KOPT-K1 (cell line): ENCODE data around the gene STRN4.

Experiments
- H3K27ac ChIP-seq: fragments of 200-600 bp; sonication (generic); 2 replicates; pipeline ENCODE4 v1.5.1; 2016; ENCODE audit warnings: antibody characterized with exemption, mild to moderate bottlenecking, low read depth, low read length; ENCODE audit not compliant: poor library complexity, severe bottlenecking
- H3K36me3 ChIP-seq: fragments of 200-600 bp; sonication (generic); 2 replicates; pipeline ENCODE4 v1.5.1; 2017; ENCODE audit warnings: antibody characterized with exemption, mild to moderate bottlenecking, low read length, moderate library complexity; ENCODE audit not compliant: insufficient read depth
- H3K9me3 ChIP-seq: fragments of 200-600 bp; sonication (generic); 2 replicates; pipeline ENCODE4 v1.5.1; 2017; ENCODE audit warnings: antibody characterized with exemption, low read length, mild to moderate bottlenecking; ENCODE audit not compliant: insufficient read depth, poor library complexity, severe bottlenecking

Gene STRN4

DNA sequence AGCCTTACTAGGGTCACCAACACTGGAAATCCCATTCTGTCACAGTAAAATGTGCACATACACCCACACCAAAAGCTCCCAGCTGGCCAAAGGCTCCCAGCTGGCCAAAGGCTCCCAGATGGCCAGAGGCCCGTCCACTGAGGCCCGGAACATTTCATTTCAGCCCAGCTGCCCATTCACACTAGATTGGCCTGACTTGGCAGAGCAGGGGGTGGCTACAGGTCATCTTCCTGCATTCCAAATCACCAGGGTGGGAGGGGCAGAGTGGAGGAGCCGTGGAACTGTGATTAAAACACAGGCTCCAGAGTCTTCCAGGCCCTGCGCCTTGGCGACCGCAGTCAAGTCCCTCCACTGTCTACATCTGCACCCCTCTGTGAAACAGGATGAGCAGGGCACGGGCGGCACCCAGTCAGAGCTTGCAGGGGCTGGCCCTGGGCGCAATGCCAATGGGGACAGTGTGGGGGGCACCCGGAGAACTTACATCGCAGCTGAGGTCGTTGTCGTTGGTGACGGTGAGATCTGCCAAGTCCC is 19.2 kb downstream of the STRN4 start:
- no peak overlapping the region for H3K27ac ChIP-seq
- H3K36me3 ChIP-seq, result peaks cover 100% of the 10 kb centered on the region

GRCh38 chr19:46726551-46726950 is 19.7 kb downstream of the STRN4 start:
- no peak overlapping the region for H3K27ac ChIP-seq
- peaks cover 100% of the 10 kb centered on the region for H3K36me3 ChIP-seq
- H3K9me3 ChIP-seq, result no peaks in the 10 kb centered on the region

More for the DNA sequence above, 19.2 kb downstream of the STRN4 start:
- H3K9me3 ChIP-seq, result no peaks in the 10 kb centered on the region

DNA sequence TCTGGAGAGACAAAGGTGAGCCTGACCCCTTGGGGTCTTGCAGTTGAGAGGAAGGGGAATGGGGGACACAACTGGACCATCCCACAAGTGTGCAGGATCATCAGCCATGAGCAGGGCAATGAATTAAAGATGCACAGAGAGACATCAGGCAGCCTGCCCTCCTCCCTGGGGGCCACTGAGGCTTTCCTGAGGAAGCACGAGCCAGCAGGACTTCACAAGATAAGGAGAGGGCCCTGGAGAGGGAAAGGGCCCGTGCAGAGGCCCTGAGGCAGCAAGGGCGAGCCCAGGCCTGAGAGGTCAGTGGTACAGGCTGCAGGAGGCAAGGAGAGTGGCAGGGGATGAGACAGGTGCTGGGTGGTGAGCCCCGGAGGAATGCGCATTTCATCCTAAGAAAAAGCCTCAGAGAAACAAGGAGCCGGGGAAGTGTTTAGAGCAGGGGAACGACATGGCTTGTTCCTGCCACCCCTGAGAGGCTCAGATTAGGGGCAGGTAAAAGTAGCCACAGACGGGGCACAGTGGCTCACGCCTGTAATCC is 20.3 kb downstream of the STRN4 start:
- H3K27ac ChIP-seq, result no peak overlapping the region
- H3K9me3 ChIP-seq, result no peaks in the 10 kb centered on the region
- peaks cover 100% of the 10 kb centered on the region for H3K36me3 ChIP-seq

DNA sequence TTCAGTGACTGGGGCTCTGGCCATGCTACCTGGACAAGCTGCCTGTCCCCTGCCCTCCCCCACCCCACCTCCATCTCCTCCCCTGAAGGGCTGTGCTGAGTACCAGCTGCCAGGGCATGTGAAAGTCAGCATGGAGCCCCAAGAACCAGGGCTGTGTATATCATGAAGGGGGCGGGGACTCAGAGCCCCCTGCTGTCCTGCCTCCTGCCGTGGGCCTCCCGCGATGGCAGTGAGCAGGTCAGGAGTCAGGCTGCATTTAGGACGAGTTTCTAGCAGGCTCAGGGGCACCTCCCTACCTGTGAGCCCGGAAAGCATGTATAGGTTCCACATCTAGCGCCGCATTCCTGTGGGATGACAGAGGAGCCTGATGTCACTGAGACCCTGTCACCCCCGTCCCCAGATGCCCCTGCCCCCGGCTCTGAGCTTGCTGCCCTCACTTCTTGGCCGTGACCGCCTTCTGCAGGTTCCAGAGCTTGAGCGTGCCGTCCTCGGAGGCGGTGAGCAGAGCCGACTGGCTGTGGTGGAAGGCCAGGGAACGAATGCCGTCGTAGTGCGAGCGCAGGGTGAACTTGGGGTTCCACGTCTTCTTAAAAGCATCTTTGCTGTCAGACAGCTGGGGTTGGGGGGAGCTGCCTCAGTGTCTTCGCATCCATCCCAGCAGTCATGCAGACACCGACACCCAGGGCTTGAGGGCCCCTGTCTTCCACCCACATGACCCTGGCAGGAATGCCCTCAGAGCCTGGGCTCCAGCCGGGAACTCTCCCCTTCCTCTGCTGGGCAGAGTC is 21.0 kb downstream of the STRN4 start:
- Histone ChIP-seq H3K36me3 (peaks cover 100% of the 10 kb centered on the region), H3K9me3 (no peaks in the 10 kb centered on the region), H3K27ac (no peak overlapping the region)

- H3K27ac ChIP-seq, result no peak overlapping the region
- peaks cover 100% of the 10 kb centered on the region for H3K36me3 ChIP-seq
- no peaks in the 10 kb centered on the region for H3K9me3 ChIP-seq
Observed at GRCh38 chr19:46724468-46724867, 21.8 kb downstream of the STRN4 start.

- Histone ChIP-seq H3K27ac (peak overlapping the region; percentile 47), H3K36me3 (peaks cover 93% of the 10 kb centered on the region), H3K9me3 (no peaks in the 10 kb centered on the region)
Observed at GRCh38 chr19:46723471-46723870, 22.8 kb downstream of the STRN4 start.

DNA sequence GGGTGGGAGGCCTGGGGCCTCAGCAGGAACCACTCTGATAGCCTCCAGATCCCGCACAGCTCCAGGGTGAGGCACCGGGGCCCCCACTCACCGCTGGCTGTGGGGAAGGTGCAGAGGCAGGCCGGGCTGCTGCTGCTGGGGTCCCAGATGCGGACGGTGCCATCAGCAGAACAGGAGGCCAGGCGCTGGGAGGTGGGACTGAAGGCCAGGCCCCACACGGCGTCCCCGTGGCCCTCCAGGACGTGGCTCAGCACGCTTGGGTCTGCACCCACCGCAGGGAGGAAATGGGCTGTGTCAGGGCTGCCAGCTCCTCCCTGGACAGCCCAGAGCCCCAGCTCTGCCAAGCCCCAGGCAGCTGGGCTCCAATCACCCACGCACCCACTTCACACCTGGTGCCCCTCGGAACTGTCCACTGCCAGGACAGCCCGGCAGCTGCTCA is 23.2 kb downstream of the STRN4 start:
- H3K36me3 ChIP-seq, result peaks cover 89% of the 10 kb centered on the region
- no peaks in the 10 kb centered on the region for H3K9me3 ChIP-seq
- H3K27ac ChIP-seq, result peak overlapping the region; percentile 47

GRCh38 chr19:46722421-46723022 is 23.7 kb downstream of the STRN4 start:
- H3K27ac ChIP-seq, result peak overlapping the region; percentile 47
- no peaks in the 10 kb centered on the region for H3K9me3 ChIP-seq
- H3K36me3 ChIP-seq, result peaks cover 84% of the 10 kb centered on the region

- Histone ChIP-seq H3K9me3 (no peaks in the 10 kb centered on the region), H3K27ac (peak overlapping the region; percentile 47), H3K36me3 (peaks cover 78% of the 10 kb centered on the region)
Observed at GRCh38 chr19:46722004-46722380, 24.3 kb downstream of the STRN4 start.

- Histone ChIP-seq H3K27ac (peak overlapping the region; percentile 47), H3K9me3 (no peaks in the 10 kb centered on the region), H3K36me3 (peaks cover 73% of the 10 kb centered on the region)
Observed at GRCh38 chr19:46721269-46722003, 24.8 kb downstream of the STRN4 start.

GRCh38 chr19:46720503-46721239 is 25.6 kb downstream of the STRN4 start:
- Histone ChIP-seq H3K36me3 (peaks cover 65% of the 10 kb centered on the region), H3K27ac (no peak overlapping the region), H3K9me3 (no peaks in the 10 kb centered on the region)

DNA sequence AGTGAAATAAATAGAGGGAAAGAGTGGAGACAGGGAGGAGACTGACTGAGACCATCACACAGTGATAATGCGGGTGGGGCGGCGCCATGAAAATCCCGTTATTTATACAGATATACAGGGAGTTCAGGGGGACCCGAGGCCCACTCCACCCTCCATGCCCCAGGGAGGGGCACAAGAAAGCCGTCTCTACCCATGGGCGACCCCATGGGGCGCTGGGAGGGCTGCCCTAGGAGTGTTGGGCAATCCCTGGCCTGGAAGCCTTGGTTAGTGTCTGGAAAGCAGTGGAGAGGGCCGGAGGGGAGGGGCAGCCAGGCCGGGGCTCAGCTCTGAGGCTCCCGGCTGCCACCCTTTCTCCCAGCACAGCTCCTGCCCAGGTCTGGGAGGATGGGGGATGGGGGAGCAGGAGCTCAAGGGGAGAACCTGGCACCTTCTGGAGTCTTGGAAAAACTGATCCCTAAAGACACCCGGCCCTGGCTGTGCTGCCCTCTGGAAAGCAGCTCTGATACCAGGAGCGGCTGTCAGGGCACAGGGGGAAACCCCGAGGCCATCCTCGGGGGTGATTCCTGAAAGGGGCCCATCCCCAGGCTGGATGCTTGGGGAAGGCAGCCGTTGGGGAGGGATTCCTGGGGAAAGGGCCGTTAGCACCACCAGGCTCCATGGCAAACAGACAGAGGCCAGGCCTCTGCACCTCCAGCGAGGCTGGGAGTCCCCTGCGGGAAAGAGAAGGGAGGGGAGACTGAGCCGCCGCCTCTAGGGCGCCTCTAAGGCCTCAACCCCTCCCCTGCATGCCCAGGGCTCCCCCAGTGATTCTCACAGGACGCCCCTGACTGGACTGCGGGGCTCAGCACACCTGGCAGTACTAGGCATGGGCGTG is 26.4 kb downstream of the STRN4 start:
- Histone ChIP-seq H3K27ac (peak overlapping the region; percentile 96), H3K9me3 (no peaks in the 10 kb centered on the region), H3K36me3 (peaks cover 57% of the 10 kb centered on the region)

DNA sequence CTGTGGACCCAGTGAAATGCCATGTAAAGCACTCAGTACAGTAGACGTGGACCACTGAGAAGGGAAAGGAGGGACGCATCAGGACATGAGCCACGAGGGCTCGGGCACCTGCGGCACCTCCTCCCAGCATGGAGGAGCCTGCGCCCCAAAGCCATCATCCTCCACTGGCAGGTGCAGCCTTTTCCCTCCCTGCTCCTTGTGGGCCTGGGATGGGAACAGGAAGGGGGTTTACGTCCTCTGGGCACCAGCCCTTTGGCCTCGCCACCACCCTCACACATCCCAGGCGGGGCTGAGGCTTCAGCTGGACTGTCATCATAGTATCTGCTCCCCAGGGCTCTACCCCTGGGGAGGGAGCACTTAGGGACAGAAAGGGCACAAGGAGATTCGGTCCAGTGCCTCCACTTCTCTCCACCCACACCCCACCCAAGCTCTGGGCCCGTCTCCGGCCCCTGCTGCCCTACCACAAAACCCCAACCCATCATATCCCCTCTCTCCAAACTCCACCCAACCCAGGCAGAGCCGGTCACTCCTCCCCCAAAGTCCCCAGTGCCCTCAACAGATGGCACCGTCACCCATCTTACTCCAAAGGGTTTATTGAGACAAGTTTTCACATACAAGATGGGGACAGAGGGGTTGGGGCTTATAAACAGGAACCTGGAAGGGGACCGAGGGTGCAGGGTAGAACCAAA is 27.2 kb downstream of the STRN4 start:
- Histone ChIP-seq H3K27ac (peak overlapping the region; percentile 96), H3K9me3 (no peaks in the 10 kb centered on the region), H3K36me3 (peaks cover 49% of the 10 kb centered on the region)
